HK-2 (cell line): ENCODE measurements around the gene GABBR1.

Experiments
- DNase-seq: peaks from one replicate; pipeline ENCODE4 v3.0.0-alpha.2; 2018; ENCODE audit not compliant: unreplicated experiment

GABBR1 gene

DNA sequence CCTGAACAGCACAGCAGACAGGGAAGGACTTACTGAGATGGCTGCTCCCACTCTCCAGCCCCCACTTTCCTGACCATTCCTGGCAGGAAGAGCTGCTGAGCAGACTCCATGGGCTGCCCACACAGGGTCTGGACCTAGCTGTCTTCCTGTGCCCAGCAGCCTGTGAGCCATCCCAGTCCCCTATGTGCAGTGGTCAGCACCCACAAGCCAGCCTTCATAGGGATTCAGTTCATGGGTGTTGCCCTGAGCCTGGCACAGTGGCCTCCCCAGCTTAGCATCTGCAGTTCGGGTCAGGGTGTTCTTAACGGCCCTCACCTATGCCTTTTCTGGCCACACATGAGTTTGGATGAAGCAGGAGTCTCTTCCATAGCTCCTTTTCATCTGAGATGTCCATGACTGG lies 105.4 kb downstream of the GABBR1 start:
- DNase-seq = no peak

- no peak for DNase-seq
These were observed 105.9 kb downstream of the GABBR1 start for GRCh38 chr6:29527126-29527525.

DNA sequence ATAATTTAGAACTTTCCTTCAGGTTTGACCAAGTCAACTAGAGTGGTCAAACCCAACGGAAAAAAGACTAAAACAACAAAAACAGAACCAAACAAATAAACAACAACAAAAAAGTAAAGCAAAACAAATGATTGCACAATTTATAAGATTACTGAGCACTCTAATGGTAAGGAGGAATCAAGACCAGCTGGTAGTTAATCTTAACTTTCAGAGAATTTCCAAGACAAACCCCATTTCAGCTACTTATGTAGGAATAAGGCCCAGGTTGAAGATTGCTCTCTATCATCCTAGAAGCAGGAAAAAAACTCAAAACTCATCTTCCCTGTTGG lies 107.7 kb downstream of the GABBR1 start:
- DNase-seq = no peak

- DNase-seq = no peak
These were observed 108.3 kb downstream of the GABBR1 start for GRCh38 chr6:29524444-29525310.

DNA sequence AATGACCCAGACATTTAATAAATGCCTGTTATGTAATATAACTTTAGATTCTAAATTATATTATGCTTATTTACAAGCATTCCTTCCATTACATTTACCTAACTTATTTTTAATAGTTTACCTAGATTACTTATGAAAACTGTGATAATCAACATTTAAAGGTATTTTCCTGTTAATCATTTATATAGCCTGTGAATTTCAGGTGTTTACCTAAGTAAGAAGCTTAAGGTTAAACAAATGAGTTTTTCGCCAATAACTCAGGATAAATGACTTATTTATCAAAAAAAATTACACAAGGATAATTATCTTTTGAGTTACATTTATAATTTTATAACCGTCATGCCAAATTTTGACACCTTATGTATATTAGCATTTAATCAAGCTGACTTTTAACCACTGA lies 108.9 kb downstream of the GABBR1 start:
- no peak for DNase-seq

DNA sequence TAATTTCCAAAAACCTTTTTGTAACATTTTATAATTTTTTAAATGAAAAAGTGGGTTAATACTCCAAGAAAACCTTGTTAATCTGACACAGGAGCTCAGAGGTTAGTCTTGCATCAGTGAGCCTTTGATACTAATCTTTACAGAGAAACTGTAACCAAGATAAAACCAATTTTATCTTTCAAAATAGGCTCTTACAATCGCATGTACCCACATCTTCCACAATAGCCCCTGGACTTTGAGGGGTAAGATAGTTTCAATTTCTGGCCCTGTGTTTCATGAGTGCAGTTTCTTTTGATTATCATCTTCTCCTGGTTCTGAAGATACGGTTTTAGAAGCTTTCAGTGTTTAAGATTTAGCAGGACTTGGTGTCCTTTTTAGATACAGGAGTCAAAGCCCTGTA lies 110.8 kb downstream of the GABBR1 start:
- no peak for DNase-seq

DNA sequence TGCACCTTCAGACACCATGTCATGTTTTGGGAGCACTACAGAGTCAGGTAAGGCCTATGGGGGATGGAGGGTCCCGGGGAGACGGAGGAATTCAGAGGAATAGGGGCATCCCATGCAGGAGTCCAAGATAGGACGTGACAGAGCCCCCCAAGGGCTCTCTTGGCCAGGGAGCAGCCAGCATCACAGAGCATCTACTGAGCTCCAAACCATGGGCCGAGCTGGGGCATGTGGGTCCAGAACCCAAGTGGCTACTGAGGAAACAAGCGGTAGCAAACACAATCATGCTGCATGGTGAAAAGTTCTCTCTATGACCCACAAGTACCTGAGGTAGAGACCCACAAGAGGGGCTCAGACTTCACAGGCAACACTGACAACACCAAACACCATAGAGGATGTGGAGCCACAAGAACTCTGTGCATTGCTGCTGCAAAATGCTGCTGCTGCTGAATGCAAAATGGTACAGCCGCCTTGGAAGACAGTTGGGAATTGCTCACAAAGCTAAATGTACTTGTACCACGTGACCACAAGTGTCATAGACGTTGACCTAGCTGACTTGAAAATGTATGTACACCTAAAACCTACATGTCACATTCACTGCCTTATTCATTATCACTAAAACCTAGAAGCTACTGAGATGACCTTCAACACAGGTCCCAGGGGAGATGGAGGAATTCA lies 111.8 kb downstream of the GABBR1 start:
- DNase-seq = no peak

DNA sequence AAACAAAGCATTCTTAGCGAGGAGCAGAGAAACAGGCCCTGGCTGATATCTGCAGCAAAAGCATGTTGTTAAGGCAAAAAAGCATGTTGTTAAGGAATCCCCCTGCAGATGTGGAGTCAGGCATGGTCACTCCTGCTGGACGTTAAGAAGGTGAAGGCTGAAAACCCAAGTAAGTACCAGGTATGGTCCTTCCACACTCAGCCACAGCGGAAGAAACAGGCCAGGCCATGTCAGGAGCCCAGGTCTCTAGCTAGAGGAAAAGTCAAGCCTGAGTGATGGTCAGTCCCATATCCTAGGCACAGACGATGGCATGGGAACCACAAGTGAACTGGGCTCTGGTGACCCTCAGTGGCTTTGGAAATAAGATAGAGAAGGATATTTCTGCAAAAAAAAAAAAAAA lies 112.8 kb downstream of the GABBR1 start:
- DNase-seq = no peak

- DNase-seq = no peak
These were observed 113.5 kb downstream of the GABBR1 start for GRCh38 chr6:29519291-29520010.

DNA sequence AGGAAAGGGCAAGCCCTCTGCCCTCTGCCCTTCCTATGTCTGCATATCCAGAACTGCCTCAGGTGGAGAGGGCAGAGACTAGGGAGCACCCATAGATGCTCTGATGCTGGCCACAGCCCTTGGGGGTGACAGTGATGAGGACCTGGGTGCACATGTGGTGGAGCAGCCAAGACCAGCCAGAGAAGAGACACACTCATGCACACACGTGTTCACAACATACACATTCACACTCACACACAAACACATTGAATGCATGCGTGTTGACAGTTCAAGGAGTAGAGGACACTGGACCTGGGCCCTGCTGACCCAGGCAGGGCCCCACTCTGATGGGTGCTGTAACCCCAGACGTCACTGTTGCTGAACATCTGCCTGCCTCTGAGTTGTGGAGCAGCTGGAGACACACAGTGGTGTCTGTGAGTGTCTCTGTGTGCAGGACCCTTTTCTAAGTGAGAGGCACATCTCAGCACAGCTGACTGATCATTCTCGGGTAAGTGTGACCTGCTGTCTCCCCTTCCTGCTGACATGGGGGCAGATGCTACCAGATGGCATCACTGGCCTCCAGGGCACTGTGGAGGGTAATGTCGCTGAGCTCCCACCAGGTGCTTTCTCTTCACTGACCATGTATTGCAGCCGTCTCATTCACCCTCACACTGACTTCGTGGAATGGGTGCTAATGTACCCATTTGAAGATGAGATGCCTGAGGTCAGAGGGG lies 115.1 kb downstream of the GABBR1 start:
- DNase-seq = no peak

GRCh38 chr6:29517245-29517644 lies 115.7 kb downstream of the GABBR1 start:
- DNase-seq = no peak

- peak; percentile 26 for DNase-seq
These were observed 116.9 kb downstream of the GABBR1 start for GRCh38 chr6:29516108-29516507.

- no peak for DNase-seq
These were observed 122.2 kb downstream of the GABBR1 start for GRCh38 chr6:29510746-29511300.

DNA sequence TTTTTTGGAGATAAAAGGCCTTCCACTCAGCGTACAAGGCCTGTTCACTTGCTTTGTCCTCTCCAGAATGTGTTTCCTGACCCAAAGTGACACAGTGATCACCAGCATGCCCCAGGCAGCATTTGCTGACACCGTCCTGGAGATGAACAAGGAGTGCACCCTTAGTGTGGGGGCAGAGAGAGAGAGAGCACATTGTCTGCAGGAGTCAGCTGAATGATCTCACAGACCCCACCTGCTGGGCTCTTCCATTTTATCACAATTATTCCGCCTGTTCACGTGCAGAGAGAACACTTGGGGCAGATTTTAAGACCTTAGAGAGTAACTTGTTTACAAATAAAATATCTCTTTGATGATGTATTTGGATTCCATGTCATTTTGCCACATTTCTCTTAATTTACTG lies 122.8 kb downstream of the GABBR1 start:
- no peak for DNase-seq
